Measurements from ENCODE around the gene DFFB.

The DFFB gene, protein sequence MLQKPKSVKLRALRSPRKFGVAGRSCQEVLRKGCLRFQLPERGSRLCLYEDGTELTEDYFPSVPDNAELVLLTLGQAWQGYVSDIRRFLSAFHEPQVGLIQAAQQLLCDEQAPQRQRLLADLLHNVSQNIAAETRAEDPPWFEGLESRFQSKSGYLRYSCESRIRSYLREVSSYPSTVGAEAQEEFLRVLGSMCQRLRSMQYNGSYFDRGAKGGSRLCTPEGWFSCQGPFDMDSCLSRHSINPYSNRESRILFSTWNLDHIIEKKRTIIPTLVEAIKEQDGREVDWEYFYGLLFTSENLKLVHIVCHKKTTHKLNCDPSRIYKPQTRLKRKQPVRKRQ

DNA sequence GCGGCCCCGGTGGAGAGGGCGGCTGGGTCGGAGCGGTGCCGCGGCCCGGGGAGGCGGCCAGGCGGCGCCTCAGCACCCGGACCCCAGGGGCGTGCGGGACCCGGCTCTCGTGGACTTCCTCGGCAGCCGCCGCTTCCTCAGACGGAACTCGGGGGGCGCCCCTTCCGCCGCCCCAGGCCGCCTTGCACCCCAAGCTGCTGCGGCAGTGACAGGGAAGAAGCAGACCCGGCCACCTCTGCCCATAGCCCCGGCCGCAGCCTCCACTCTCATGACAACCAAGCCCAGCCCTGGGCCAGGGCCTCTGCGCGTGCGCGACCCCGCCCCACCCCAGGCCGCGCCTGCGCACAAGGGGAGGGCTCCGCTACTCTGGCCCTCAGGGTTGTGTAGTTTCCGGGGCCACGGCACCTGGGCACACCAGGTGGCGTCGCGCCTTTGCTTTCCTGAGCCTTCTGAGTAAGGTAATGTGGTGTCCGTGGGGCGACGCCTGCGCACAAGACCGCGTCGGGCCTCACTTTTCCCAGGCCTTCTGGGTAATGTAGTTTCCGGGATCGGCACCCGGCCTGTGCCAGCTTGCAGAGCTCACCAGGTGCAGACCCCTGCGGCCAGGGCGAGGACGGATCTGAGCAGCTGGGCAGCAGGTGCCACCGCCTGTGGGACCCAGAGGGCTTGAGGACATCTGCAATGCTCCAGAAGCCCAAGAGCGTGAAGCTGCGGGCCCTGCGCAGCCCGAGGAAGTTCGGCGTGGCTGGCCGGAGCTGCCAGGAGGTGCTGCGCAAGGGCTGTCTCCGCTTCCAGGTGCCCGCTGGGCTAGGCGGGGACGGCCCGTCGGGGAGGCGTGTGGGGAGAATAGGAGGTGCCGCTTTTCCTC lies at the start of gene DFFB, which contains the start of gene CEP104:
DFFB (plus strand) TSS at position 554 of the 868 bp plus-strand sequence; CDS start at position 682, 128 bp downstream.
CEP104 (minus strand) TSS at position 289 of the 868 bp plus-strand sequence. CDS start 4,804 bp downstream, outside the sequence.
- H3K9me3 ChIP-seq (ENCODE audit: control insufficient read depth, insufficient read depth, low read depth, low read length), result no peaks in the 10 kb centered on the region
- H3K4me3 ChIP-seq (ENCODE audit: low read depth, low read length), result peak within 1 kb of the TSS; percentile 88
- H3K36me3 ChIP-seq (ENCODE audit: control insufficient read depth in 2 of 2, insufficient read depth in 1 of 2, low read length in 2 of 2), result peaks cover 0 to 12% of the 10 kb centered on the region in 2 experiments; a peak in 2 of 3 replicates
- no peaks in the 10 kb centered on the region; the same call in 1 of the 2 replicates for H3K4me1 ChIP-seq (ENCODE audit: control insufficient read depth, insufficient read depth, low read length)
- ChIA-PET POLR2A (interaction anchor here (1.1 to 2.6 kb wide), 6 partner anchors 8 to 61 kb away, joined by 3 to 12 read pairs (median 4); partner anchors contain the start of genes C1orf174 and LRRC47), CTCF (no interaction called here)
- peak within 1 kb of the TSS; percentile 72; the same call in 1 of the 2 replicates for H3K27ac ChIP-seq (ENCODE audit: extremely low read depth, low read depth, low read length)
- no peak for TF ChIP-seq ZBTB1 (tag by site-specific recombination; IDR thresholded peaks at IDR 0.05)
- peak; percentile 74 for TF ChIP-seq SP2 (tag by site-specific recombination; IDR thresholded peaks at IDR 0.05)
- no peak for TF ChIP-seq ZNF571 (tag by site-specific recombination; IDR thresholded peaks at IDR 0.05)
- no peak for TF ChIP-seq ZNF785 (tag by site-specific recombination; IDR thresholded peaks at IDR 0.05)
- no peak for TF ChIP-seq ZNF16 (tag by site-specific recombination; IDR thresholded peaks at IDR 0.05; ENCODE audit: low read depth)
- TF ChIP-seq KLF1 (tag by site-specific recombination; IDR thresholded peaks at IDR 0.05), result peak; percentile 23
- TF ChIP-seq ZNF510 (tag by site-specific recombination; IDR thresholded peaks at IDR 0.05; ENCODE audit: insufficient replicate concordance), result no peak
- no peak for TF ChIP-seq PRDM1 (tag by site-specific recombination; IDR thresholded peaks at IDR 0.05)
- peak; percentile 48; the same call in 1 of the 2 replicates for TF ChIP-seq ZNF2 (tag by site-specific recombination; IDR thresholded peaks at IDR 0.05)
- TF ChIP-seq ZNF600 (tag by site-specific recombination; IDR thresholded peaks at IDR 0.05), result peak; percentile 52
- no peak; the same call in 1 of the 2 replicates for TF ChIP-seq ZFHX2 (tag by site-specific recombination; conservative IDR thresholded peaks at IDR 0.05)
- no peak for TF ChIP-seq ZNF48 (tag by site-specific recombination; IDR thresholded peaks at IDR 0.05)
- TF ChIP-seq, protein P1, sequence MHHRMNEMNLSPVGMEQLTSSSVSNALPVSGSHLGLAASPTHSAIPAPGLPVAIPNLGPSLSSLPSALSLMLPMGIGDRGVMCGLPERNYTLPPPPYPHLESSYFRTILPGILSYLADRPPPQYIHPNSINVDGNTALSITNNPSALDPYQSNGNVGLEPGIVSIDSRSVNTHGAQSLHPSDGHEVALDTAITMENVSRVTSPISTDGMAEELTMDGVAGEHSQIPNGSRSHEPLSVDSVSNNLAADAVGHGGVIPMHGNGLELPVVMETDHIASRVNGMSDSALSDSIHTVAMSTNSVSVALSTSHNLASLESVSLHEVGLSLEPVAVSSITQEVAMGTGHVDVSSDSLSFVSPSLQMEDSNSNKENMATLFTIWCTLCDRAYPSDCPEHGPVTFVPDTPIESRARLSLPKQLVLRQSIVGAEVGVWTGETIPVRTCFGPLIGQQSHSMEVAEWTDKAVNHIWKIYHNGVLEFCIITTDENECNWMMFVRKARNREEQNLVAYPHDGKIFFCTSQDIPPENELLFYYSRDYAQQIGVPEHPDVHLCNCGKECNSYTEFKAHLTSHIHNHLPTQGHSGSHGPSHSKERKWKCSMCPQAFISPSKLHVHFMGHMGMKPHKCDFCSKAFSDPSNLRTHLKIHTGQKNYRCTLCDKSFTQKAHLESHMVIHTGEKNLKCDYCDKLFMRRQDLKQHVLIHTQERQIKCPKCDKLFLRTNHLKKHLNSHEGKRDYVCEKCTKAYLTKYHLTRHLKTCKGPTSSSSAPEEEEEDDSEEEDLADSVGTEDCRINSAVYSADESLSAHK (tag by site-specific recombination; IDR thresholded peaks at IDR 0.05), result no peak
- no peak for TF ChIP-seq MEIS1 (CRISPR knock-in tag; IDR thresholded peaks at IDR 0.05; ENCODE audit: borderline replicate concordance)
- TF ChIP-seq, protein P2, sequence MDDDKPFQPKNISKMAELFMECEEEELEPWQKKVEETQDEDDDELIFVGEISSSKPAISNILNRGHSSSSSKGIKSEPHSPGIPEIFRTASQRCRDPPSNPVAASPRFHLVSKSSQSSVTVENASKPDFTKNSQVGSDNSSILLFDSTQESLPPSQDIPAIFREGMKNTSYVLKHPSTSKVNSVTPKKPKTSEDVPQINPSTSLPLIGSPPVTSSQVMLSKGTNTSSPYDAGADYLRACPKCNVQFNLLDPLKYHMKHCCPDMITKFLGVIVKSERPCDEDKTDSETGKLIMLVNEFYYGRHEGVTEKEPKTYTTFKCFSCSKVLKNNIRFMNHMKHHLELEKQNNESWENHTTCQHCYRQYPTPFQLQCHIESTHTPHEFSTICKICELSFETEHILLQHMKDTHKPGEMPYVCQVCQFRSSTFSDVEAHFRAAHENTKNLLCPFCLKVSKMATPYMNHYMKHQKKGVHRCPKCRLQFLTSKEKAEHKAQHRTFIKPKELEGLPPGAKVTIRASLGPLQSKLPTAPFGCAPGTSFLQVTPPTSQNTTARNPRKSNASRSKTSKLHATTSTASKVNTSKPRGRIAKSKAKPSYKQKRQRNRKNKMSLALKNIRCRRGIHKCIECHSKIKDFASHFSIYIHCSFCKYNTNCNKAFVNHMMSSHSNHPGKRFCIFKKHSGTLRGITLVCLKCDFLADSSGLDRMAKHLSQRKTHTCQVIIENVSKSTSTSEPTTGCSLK (tag by site-specific recombination; IDR thresholded peaks at IDR 0.05), result no peak
- TF ChIP-seq, protein P3, sequence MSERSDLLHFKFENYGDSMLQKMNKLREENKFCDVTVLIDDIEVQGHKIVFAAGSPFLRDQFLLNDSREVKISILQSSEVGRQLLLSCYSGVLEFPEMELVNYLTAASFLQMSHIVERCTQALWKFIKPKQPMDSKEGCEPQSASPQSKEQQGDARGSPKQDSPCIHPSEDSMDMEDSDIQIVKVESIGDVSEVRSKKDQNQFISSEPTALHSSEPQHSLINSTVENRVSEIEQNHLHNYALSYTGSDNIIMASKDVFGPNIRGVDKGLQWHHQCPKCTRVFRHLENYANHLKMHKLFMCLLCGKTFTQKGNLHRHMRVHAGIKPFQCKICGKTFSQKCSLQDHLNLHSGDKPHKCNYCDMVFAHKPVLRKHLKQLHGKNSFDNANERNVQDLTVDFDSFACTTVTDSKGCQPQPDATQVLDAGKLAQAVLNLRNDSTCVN (tag by site-specific recombination; optimal IDR thresholded peaks at IDR 0.05), result peak; percentile 91
- TF ChIP-seq ZNF394 (tag by site-specific recombination; IDR thresholded peaks at IDR 0.05; ENCODE audit: borderline replicate concordance), result peak; percentile 87
- TF ChIP-seq IKZF3 (tag by site-specific recombination; IDR thresholded peaks at IDR 0.05), result no peak
- TF ChIP-seq ZBTB7A (tag by site-specific recombination; IDR thresholded peaks at IDR 0.05; ENCODE audit: low read depth), result peak; percentile 41; the same call in 1 of the 2 replicates
- no peak for TF ChIP-seq HOXA7 (CRISPR knock-in tag; IDR thresholded peaks at IDR 0.05; ENCODE audit: borderline replicate concordance)
- TF ChIP-seq, protein P4, sequence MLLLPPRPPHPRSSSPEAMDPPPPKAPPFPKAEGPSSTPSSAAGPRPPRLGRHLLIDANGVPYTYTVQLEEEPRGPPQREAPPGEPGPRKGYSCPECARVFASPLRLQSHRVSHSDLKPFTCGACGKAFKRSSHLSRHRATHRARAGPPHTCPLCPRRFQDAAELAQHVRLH (tag by site-specific recombination; IDR thresholded peaks at IDR 0.05), result no peak; the same call in 1 of the 2 replicates
- no peak for TF ChIP-seq ZNF610 (tag by site-specific recombination; IDR thresholded peaks at IDR 0.05; ENCODE audit: borderline replicate concordance)
- no peak for TF ChIP-seq ZNF10 (tag by site-specific recombination; IDR thresholded peaks at IDR 0.05)
- TF ChIP-seq, protein P5, sequence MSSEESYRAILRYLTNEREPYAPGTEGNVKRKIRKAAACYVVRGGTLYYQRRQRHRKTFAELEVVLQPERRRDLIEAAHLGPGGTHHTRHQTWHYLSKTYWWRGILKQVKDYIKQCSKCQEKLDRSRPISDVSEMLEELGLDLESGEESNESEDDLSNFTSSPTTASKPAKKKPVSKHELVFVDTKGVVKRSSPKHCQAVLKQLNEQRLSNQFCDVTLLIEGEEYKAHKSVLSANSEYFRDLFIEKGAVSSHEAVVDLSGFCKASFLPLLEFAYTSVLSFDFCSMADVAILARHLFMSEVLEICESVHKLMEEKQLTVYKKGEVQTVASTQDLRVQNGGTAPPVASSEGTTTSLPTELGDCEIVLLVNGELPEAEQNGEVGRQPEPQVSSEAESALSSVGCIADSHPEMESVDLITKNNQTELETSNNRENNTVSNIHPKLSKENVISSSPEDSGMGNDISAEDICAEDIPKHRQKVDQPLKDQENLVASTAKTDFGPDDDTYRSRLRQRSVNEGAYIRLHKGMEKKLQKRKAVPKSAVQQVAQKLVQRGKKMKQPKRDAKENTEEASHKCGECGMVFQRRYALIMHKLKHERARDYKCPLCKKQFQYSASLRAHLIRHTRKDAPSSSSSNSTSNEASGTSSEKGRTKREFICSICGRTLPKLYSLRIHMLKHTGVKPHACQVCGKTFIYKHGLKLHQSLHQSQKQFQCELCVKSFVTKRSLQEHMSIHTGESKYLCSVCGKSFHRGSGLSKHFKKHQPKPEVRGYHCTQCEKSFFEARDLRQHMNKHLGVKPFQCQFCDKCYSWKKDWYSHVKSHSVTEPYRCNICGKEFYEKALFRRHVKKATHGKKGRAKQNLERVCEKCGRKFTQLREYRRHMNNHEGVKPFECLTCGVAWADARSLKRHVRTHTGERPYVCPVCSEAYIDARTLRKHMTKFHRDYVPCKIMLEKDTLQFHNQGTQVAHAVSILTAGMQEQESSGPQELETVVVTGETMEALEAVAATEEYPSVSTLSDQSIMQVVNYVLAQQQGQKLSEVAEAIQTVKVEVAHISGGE (tag by site-specific recombination; conservative IDR thresholded peaks at IDR 0.05; ENCODE audit: low read depth), result peak; percentile 70
- TF ChIP-seq ZNF341 (tag by site-specific recombination; IDR thresholded peaks at IDR 0.05; ENCODE audit: low read depth), result peak; percentile 58
- TF ChIP-seq BCL11A (tag by site-specific recombination; IDR thresholded peaks at IDR 0.05; ENCODE audit: low read depth), result no peak

Data from HEK293 (cell line).